HS-27A (cell line): ENCODE results near the gene CACHD1.

Source experiments
- DNase-seq: peaks from one replicate; pipeline ENCODE4 v3.0.0-alpha.2; 2012; ENCODE audit warnings: low read depth, missing footprints

CACHD1 gene

DNA sequence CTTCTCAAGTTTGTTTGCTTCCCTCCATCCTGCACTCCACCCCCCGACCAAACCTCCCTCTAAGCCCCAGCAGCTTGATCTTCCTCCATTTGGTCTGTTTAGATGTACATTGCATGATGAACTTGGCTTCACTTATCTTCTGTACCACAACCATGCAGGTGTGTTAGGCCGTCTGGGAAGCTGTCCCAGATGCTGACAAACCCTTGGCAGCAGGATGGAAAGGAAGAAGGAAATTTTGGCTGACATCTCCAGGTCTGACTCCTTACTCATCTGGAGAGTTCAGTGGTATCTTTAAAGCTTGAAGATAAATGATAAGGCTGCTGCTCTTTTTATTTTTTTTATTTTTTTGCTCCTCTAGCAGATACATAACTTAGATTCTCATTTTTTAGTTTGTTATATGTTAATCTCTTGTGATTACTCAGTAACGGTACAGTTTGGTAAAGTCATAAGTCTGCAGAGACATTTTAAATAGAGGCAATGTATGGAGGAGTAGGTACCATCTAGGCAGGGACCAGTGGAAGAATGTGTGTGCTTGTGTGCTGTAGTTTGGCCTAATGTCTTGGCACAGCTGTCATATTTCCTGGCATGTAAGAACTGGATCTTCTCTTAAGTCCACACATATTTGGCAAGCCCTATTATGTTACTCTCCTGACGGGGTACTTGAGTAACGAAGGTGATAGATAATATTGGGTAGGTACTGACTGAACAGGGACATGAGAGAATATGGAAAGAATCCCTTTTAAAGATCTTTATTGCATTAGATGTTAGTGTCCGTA lies 79.7 kb downstream of the CACHD1 start:
- DNase-seq: no peak

GRCh38 chr1:64550510-64550909 lies 80.6 kb downstream of the CACHD1 start:
- no peak for DNase-seq

- DNase-seq: no peak
These were observed 81.1 kb downstream of the CACHD1 start for GRCh38 chr1:64550946-64551605.

- DNase-seq: no peak
These were observed 83.4 kb downstream of the CACHD1 start for GRCh38 chr1:64553285-64553684.

GRCh38 chr1:64555947-64556346 lies 86.0 kb downstream of the CACHD1 start:
- DNase-seq: no peak

GRCh38 chr1:64561993-64562392 lies 92.1 kb downstream of the CACHD1 start:
- DNase-seq: no peak

GRCh38 chr1:64563958-64564565 lies 94.1 kb downstream of the CACHD1 start:
- DNase-seq: no peak

DNA sequence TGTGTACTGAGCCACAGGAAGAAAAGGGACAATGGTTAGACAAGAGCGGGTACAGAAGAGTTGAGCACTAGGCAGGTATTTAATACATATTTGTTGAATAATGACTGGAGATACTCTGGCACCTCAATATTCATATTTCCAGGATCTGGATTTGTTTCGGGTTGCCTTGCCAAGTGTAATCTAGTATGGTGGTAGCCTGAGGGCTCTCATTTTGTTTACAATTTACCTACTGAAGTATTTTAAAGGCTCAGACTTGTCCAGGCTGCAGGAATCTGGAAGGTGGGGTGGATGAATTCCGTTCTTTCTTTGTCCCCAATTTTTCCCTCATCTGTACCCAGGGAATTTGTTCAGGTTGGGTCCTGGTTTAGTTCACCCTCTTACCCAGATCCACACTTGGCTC lies 95.0 kb downstream of the CACHD1 start:
- DNase-seq: no peak

- no peak for DNase-seq
These were observed 97.7 kb downstream of the CACHD1 start for GRCh38 chr1:64567426-64568170.

GRCh38 chr1:64568171-64568450 lies 98.2 kb downstream of the CACHD1 start:
- DNase-seq: no peak

- no peak for DNase-seq
These were observed 99.5 kb downstream of the CACHD1 start for GRCh38 chr1:64569411-64569810.

GRCh38 chr1:64570267-64570855 lies 100.4 kb downstream of the CACHD1 start:
- no peak for DNase-seq

DNA sequence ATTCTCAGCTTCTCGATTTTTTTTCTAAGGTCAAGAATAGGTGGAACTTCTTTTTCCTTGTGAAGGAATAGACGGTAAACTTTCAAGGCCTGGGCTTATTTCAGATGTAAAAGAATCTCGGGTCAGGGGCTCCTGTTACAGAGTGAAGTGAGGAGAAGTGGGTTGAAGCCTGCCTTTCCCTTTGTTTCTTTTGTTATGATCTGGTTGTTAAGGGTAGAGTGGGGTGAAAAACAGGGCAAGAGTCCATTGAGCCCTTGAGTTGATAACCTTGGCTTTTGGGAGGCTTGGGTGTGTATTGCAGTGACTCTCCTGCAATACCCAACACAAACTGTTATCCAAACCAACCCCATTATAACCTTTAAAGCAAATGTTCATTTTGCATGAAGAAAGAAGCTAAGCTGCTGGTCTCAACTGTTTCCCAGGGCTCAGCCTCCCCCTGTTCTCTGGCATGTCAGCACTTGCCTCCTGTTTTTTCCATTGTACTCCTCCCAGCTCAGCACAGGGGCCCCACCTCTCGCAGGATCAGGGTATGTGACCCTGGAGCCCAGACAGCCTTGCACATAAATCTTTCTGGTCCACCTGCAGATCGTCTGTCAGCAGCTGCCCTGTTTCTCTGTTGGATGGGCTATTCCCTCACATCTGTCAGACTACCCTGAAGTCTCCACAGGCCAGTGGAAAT lies 102.4 kb downstream of the CACHD1 start:
- no peak for DNase-seq

DNA sequence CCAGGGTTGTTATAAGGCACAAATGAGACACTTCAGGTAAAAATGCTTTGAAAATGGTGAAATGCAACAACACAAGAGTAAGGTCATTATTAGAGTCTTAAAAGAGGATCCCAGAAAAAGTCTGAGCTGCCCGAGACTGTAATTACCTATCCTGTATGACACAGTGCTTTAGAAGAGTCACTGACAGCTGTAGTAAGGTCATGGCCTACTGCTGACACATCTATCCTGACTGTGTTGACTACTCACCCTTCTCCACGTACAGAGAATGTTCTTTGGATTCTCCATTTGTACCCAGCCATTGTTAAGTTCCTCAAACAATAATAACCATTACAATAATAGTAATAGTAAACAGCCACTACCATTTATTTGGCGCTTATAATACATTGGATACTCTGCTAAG lies 104.4 kb downstream of the CACHD1 start:
- no peak for DNase-seq

DNA sequence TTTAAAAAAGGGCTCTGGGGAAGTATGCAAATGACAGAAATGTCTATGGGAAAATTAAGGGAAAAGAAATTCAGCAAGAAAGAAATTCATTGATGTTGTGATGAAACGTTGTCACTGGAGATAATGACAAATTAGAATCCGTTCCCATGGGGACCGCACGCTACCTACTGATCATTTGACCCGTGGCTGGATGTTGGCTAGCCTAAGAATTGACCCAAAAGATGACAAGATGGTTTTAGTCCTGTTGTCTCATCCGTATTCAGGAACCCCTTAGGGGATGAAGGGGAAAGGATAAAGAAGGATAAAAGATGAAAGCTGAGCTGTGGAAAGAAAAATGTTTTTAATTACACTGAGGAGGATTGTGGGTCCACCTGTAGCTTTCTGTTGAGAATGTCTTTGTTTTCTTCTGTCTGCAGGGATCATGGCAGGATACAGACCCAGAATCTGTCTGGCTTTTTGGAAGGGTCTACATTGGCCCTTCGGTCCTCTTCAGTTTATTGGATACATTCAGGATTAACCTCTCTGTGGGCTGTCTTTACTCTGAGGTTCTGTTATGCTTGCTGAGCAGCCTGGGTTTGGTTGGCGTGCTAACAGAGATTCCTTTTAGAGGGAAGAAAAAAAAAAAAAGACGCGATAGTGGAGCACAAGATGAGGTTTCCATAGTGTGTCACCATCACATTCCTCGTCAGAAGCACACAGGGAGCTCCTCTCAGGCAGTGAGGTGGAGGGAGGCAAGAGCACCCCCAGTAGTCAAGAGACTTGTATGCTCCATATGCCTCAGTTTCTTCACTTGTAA lies 106.2 kb downstream of the CACHD1 start:
- DNase-seq: no peak

- no peak for DNase-seq
These were observed 108.5 kb downstream of the CACHD1 start for GRCh38 chr1:64578270-64578973.

DNA sequence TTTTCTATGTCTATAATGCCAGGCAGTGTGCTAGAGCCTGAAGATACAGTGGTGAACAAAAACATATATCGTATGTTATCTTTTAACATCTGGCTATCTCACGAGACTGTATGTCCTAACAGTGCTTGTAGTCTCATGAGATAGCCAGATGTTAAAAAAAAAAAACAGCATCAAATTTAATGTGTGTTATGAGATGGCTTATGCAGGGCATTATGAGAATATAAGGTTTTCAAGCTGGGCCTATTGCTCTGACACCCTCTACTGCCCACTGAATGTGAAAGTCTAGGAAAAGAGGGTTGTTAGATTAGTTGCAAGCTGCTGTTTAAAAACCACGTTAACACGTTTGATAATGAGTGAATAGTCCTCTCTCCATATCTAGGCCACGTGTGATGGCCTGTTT lies 109.8 kb downstream of the CACHD1 start:
- no peak for DNase-seq

DNA sequence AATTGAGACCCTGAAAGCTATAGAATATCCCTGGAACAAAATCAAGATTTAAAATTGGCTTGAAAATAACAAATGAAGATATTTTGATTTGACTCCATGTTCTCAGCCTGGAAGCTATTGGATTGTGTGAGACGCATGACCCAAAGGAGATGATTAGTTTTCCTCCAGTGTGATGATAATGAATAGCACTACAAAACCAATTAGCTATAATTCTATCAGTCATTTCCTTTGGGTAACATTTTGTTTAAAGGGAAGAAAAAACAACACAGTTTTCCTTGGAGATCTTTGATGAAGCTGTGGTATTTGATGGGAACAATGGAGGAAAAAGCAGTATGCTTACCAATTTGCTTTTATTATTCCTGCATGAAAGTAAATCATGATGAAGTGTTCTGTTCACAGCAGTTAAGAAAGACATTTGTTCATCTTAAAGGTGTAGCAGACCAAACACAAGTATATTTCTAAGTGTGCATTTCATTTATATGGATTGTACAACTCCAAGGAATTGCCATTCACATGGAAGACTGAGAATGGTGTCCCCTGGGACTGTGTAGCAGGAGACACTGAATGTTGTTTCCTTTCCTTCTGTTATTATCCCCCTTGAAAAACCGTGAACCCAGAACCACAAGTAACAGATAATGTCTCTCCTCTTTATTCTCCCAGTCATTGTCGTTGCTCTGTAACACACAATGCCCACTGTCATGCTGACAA lies 111.4 kb downstream of the CACHD1 start:
- no peak for DNase-seq

DNA sequence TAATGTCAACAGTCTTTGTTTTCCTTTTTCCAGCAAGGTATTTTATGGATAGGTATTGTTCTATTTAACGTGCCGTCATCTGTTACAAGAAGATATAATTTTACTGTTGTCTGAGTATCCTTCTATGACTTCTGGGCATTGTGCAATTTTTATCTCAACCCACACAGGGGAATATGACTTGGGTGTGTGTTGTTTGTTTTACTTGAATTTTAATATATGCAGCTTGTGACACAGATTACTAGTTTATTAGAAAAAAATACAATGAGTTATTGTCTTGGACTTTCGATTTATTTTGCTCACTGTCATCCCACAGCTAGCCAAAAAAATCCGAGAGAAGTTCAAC lies 111.9 kb downstream of the CACHD1 start:
- DNase-seq: no peak

- no peak for DNase-seq
These were observed 114.5 kb downstream of the CACHD1 start for GRCh38 chr1:64584479-64584878.
